Measurements from ENCODE around the gene SCFD2.
A peak's percentile ranks its signal among the peaks of the same experiment; 100 is the strongest.

SCFD2 gene

GRCh38 chr4:53374777-53375258 is 9.0 kb upstream of the SCFD2 start:
- H3K4me3 Mint-ChIP-seq, result no peak overlapping the region
- no peak overlapping the region for H3K27ac Mint-ChIP-seq
- H3K27me3 Mint-ChIP-seq (ENCODE audit: low read depth, poor library complexity), result peaks cover 57% of the 10 kb centered on the region
- DNase-seq, result no peak
- peaks cover 4% of the 10 kb centered on the region for H3K36me3 Mint-ChIP-seq (ENCODE audit: low read depth)
- TF ChIP-seq, protein P1, sequence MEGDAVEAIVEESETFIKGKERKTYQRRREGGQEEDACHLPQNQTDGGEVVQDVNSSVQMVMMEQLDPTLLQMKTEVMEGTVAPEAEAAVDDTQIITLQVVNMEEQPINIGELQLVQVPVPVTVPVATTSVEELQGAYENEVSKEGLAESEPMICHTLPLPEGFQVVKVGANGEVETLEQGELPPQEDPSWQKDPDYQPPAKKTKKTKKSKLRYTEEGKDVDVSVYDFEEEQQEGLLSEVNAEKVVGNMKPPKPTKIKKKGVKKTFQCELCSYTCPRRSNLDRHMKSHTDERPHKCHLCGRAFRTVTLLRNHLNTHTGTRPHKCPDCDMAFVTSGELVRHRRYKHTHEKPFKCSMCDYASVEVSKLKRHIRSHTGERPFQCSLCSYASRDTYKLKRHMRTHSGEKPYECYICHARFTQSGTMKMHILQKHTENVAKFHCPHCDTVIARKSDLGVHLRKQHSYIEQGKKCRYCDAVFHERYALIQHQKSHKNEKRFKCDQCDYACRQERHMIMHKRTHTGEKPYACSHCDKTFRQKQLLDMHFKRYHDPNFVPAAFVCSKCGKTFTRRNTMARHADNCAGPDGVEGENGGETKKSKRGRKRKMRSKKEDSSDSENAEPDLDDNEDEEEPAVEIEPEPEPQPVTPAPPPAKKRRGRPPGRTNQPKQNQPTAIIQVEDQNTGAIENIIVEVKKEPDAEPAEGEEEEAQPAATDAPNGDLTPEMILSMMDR (IDR thresholded peaks at IDR 0.05), result no peak
- peaks cover 22% of the 10 kb centered on the region for H3K4me1 Mint-ChIP-seq
- no peaks in the 10 kb centered on the region for H3K9me3 Mint-ChIP-seq

GRCh38 chr4:53371843-53372521 is 6.1 kb upstream of the SCFD2 start:
- Mint-ChIP-seq H3K4me3 (no peak overlapping the region), H3K36me3 (ENCODE audit: low read depth) (no peaks in the 10 kb centered on the region), H3K4me1 (peaks cover 5% of the 10 kb centered on the region), H3K9me3 (no peaks in the 10 kb centered on the region), H3K27ac (no peak overlapping the region), H3K27me3 (ENCODE audit: low read depth, poor library complexity) (peaks cover 85% of the 10 kb centered on the region)
- no peak for DNase-seq
- TF ChIP-seq, protein P1 (IDR thresholded peaks at IDR 0.05), result no peak

- Mint-ChIP-seq H3K4me1 (peaks cover 7% of the 10 kb centered on the region), H3K36me3 (ENCODE audit: low read depth) (no peaks in the 10 kb centered on the region), H3K9me3 (peaks cover 7% of the 10 kb centered on the region), H3K27ac (no peak overlapping the region), H3K4me3 (no peak overlapping the region), H3K27me3 (ENCODE audit: low read depth, poor library complexity) (peaks cover 86% of the 10 kb centered on the region)
- no peak for DNase-seq
- TF ChIP-seq, protein P1 (IDR thresholded peaks at IDR 0.05), result no peak
Measured at GRCh38 chr4:53371049-53371448, 5.2 kb upstream of the SCFD2 start.

DNA sequence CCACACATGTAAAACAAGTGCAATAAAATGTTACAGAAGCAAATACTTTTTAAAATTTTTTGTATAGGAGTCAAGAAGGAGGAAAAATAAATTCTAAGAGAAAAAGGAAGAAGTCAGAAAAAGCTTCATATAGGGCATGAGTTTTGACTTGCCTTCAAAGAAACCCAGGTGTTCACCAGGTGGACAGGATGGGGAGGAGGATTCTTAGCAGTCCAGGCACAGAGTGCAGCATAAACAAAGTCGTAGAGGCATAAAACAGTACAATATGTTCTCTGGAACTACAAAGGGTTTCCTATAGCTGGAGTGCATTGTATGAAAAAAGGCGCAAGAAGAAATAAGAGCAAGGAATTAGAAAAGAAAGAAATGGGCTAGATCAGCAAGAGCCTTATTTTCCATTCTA is 1.9 kb upstream of the SCFD2 start:
- H3K9me3 Mint-ChIP-seq, result peaks cover 8% of the 10 kb centered on the region
- DNase-seq, result no peak
- peaks cover 31% of the 10 kb centered on the region for H3K4me1 Mint-ChIP-seq
- H3K36me3 Mint-ChIP-seq (ENCODE audit: low read depth), result no peaks in the 10 kb centered on the region
- TF ChIP-seq, protein P1 (IDR thresholded peaks at IDR 0.05), result no peak
- H3K27me3 Mint-ChIP-seq (ENCODE audit: low read depth, poor library complexity), result peaks cover 63% of the 10 kb centered on the region
- H3K4me3 Mint-ChIP-seq, result no peak overlapping the region
- no peak overlapping the region for H3K27ac Mint-ChIP-seq

DNA sequence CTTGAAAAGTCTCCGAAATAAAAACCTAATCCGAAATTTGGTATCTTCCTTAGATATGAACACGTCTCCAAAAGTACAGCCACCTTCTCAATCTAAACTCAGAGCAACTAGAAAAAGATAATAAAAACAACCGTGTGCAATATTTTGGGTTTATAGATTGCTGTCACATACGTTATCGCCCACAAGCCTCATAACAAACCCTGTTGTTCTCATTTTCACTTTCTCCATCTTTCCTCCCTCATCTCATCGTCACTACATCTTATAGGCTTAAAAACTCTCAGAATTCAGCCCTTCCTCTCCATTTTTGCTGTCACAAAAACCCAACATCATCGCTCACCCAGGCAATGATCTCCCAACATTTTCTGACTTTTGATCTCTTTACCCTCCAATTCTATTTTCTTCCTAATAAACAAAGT is 448 bp upstream of the SCFD2 start:
- H3K4me3 Mint-ChIP-seq, result peak overlapping the region; percentile 94
- no peak for DNase-seq
- no peaks in the 10 kb centered on the region for H3K36me3 Mint-ChIP-seq (ENCODE audit: low read depth)
- TF ChIP-seq, protein P1 (IDR thresholded peaks at IDR 0.05), result no peak
- H3K9me3 Mint-ChIP-seq, result peaks cover 8% of the 10 kb centered on the region
- H3K4me1 Mint-ChIP-seq, result peaks cover 35% of the 10 kb centered on the region
- H3K27me3 Mint-ChIP-seq (ENCODE audit: low read depth, poor library complexity), result peaks cover 48% of the 10 kb centered on the region
- no peak overlapping the region for H3K27ac Mint-ChIP-seq

GRCh38 chr4:53365121-53365485 is 758 bp downstream of the SCFD2 start:
- H3K36me3 Mint-ChIP-seq (ENCODE audit: low read depth), result no peaks in the 10 kb centered on the region
- H3K27ac Mint-ChIP-seq, result no peak overlapping the region
- no peak for DNase-seq
- peaks cover 8% of the 10 kb centered on the region for H3K9me3 Mint-ChIP-seq
- H3K4me3 Mint-ChIP-seq, result peak overlapping the region; percentile 94
- H3K4me1 Mint-ChIP-seq, result peaks cover 35% of the 10 kb centered on the region
- H3K27me3 Mint-ChIP-seq (ENCODE audit: low read depth, poor library complexity), result peaks cover 36% of the 10 kb centered on the region
- TF ChIP-seq, protein P1 (IDR thresholded peaks at IDR 0.05), result no peak

Data from nephron progenitor cell (in vitro differentiated cells).